ENCODE data around the gene FAF1. TPM values are rescaled to one million over a fixed set of nuclear protein-coding genes. Genes with fewer than 3 reads are reported as not detected.
"Not testable (repeated sequence)": the region's sequence is repeated elsewhere in the genome, so short reads cannot be mapped to it uniquely, and the experiment has no call there.

FAF1 gene
- total RNA-seq, 2 donors from 2014 or later: 45.8 to 50.1 TPM

GRCh38 chr1:50832167-50832566, 127.9 kb downstream of the FAF1 start:
- peaks cover 4% of the 10 kb centered on the region for H3K4me1 Mint-ChIP-seq
- no peak overlapping the region for H3K27ac Mint-ChIP-seq
- ATAC-seq (no peak), DNase-seq (no peak)
- H3K4me3 Mint-ChIP-seq: no peak overlapping the region
- no peaks in the 10 kb centered on the region for H3K27me3 Mint-ChIP-seq
- no peaks in the 10 kb centered on the region for H3K36me3 Mint-ChIP-seq (ENCODE audit: low read depth)
- no peaks in the 10 kb centered on the region for H3K9me3 ChIP-seq (ENCODE audit: control insufficient read depth, low read length, poor library complexity, severe bottlenecking)

GRCh38 chr1:50831300-50832061, 128.6 kb downstream of the FAF1 start:
- no peaks in the 10 kb centered on the region for H3K27me3 Mint-ChIP-seq
- no peaks in the 10 kb centered on the region for H3K36me3 Mint-ChIP-seq (ENCODE audit: low read depth)
- DNase-seq (no peak), ATAC-seq (no peak)
- H3K9me3 ChIP-seq (ENCODE audit: control insufficient read depth, low read length, poor library complexity, severe bottlenecking): no peaks in the 10 kb centered on the region
- H3K27ac Mint-ChIP-seq: no peak overlapping the region
- H3K4me3 Mint-ChIP-seq: no peak overlapping the region
- H3K4me1 Mint-ChIP-seq: peaks cover 4% of the 10 kb centered on the region

- no peaks in the 10 kb centered on the region for H3K9me3 ChIP-seq (ENCODE audit: control insufficient read depth, low read length, poor library complexity, severe bottlenecking)
- DNase-seq (no peak), ATAC-seq (no peak)
- Mint-ChIP-seq H3K4me3 (no peak overlapping the region), H3K4me1 (peaks cover 4% of the 10 kb centered on the region), H3K27ac (no peak overlapping the region), H3K27me3 (no peaks in the 10 kb centered on the region), H3K36me3 (ENCODE audit: low read depth) (no peaks in the 10 kb centered on the region)
Observed at GRCh38 chr1:50830621-50831020, 129.4 kb downstream of the FAF1 start.

- H3K27me3 Mint-ChIP-seq: no peaks in the 10 kb centered on the region
- H3K36me3 Mint-ChIP-seq (ENCODE audit: low read depth): no peaks in the 10 kb centered on the region
- H3K9me3 ChIP-seq (ENCODE audit: control insufficient read depth, low read length, poor library complexity, severe bottlenecking): no peaks in the 10 kb centered on the region
- ATAC-seq (no peak), DNase-seq (no peak)
- H3K27ac Mint-ChIP-seq: no peak overlapping the region
- H3K4me1 Mint-ChIP-seq: peaks cover 4% of the 10 kb centered on the region
- no peak overlapping the region for H3K4me3 Mint-ChIP-seq
Observed at GRCh38 chr1:50829014-50829958, 130.8 kb downstream of the FAF1 start.

- no peak overlapping the region for H3K27ac Mint-ChIP-seq
- DNase-seq (no peak), ATAC-seq (no peak)
- H3K4me1 Mint-ChIP-seq: peaks cover 4% of the 10 kb centered on the region
- no peaks in the 10 kb centered on the region for H3K9me3 ChIP-seq (ENCODE audit: control insufficient read depth, low read length, poor library complexity, severe bottlenecking)
- no peak overlapping the region for H3K4me3 Mint-ChIP-seq
- H3K36me3 Mint-ChIP-seq (ENCODE audit: low read depth): no peaks in the 10 kb centered on the region
- H3K27me3 Mint-ChIP-seq: no peaks in the 10 kb centered on the region
Observed at GRCh38 chr1:50827546-50827945, 132.5 kb downstream of the FAF1 start.

GRCh38 chr1:50826792-50827191, 133.3 kb downstream of the FAF1 start:
- not testable (repeated sequence) for H3K4me3 Mint-ChIP-seq; H3K27ac Mint-ChIP-seq; H3K27me3 Mint-ChIP-seq; H3K4me1 Mint-ChIP-seq; H3K9me3 ChIP-seq (ENCODE audit: control insufficient read depth, low read length, poor library complexity, severe bottlenecking); H3K36me3 Mint-ChIP-seq (ENCODE audit: low read depth); DNase-seq; ATAC-seq

GRCh38 chr1:50822035-50822776, 137.9 kb downstream of the FAF1 start:
- DNase-seq (no peak), ATAC-seq (no peak)
- no peak overlapping the region for H3K4me3 Mint-ChIP-seq

GRCh38 chr1:50820545-50820944, 139.5 kb downstream of the FAF1 start:
- H3K9me3 ChIP-seq (ENCODE audit: control insufficient read depth, low read length, poor library complexity, severe bottlenecking): no peaks in the 10 kb centered on the region
- Mint-ChIP-seq H3K4me3 (no peak overlapping the region), H3K36me3 (ENCODE audit: low read depth) (no peaks in the 10 kb centered on the region), H3K4me1 (peaks cover 2% of the 10 kb centered on the region), H3K27me3 (no peaks in the 10 kb centered on the region), H3K27ac (no peak overlapping the region)
- DNase-seq: no peak
- ATAC-seq: no peak

More at GRCh38 chr1:50822035-50822776, 137.9 kb downstream of the FAF1 start:
- Mint-ChIP-seq H3K4me1 (peaks cover 2% of the 10 kb centered on the region), H3K27ac (no peak overlapping the region), H3K27me3 (no peaks in the 10 kb centered on the region), H3K36me3 (ENCODE audit: low read depth) (no peaks in the 10 kb centered on the region)
- H3K9me3 ChIP-seq (ENCODE audit: control insufficient read depth, low read length, poor library complexity, severe bottlenecking): no peaks in the 10 kb centered on the region

GRCh38 chr1:50812346-50812745, 147.7 kb downstream of the FAF1 start:
- no peak for DNase-seq
- H3K4me1 Mint-ChIP-seq: peaks cover 5% of the 10 kb centered on the region
- no peak for ATAC-seq
- no peak overlapping the region for H3K27ac Mint-ChIP-seq
- H3K27me3 Mint-ChIP-seq: no peaks in the 10 kb centered on the region
- no peaks in the 10 kb centered on the region for H3K9me3 ChIP-seq (ENCODE audit: control insufficient read depth, low read length, poor library complexity, severe bottlenecking)
- H3K4me3 Mint-ChIP-seq: no peak overlapping the region
- no peaks in the 10 kb centered on the region for H3K36me3 Mint-ChIP-seq (ENCODE audit: low read depth)

- H3K27ac Mint-ChIP-seq: no peak overlapping the region
- DNase-seq (no peak), ATAC-seq (no peak)
- H3K4me1 Mint-ChIP-seq: peaks cover 8% of the 10 kb centered on the region
- no peaks in the 10 kb centered on the region for H3K36me3 Mint-ChIP-seq (ENCODE audit: low read depth)
- no peak overlapping the region for H3K4me3 Mint-ChIP-seq
- H3K9me3 ChIP-seq (ENCODE audit: control insufficient read depth, low read length, poor library complexity, severe bottlenecking): no peaks in the 10 kb centered on the region
- no peaks in the 10 kb centered on the region for H3K27me3 Mint-ChIP-seq
Observed at GRCh38 chr1:50808296-50808695, 151.8 kb downstream of the FAF1 start.

- no peak overlapping the region for H3K4me3 Mint-ChIP-seq
- ATAC-seq: no peak
Observed at GRCh38 chr1:50796272-50796671, 163.8 kb downstream of the FAF1 start.

GRCh38 chr1:50793521-50793920, 166.5 kb downstream of the FAF1 start:
- H3K27me3 Mint-ChIP-seq: no peaks in the 10 kb centered on the region
- ATAC-seq (no peak), DNase-seq (no peak)
- H3K9me3 ChIP-seq (ENCODE audit: control insufficient read depth, low read length, poor library complexity, severe bottlenecking): no peaks in the 10 kb centered on the region
- H3K4me3 Mint-ChIP-seq: no peak overlapping the region
- H3K4me1 Mint-ChIP-seq: peaks cover 6% of the 10 kb centered on the region
- H3K36me3 Mint-ChIP-seq (ENCODE audit: low read depth): peaks cover 2% of the 10 kb centered on the region
- no peak overlapping the region for H3K27ac Mint-ChIP-seq

More at GRCh38 chr1:50796272-50796671, 163.8 kb downstream of the FAF1 start:
- no peak overlapping the region for H3K27ac Mint-ChIP-seq
- H3K9me3 ChIP-seq (ENCODE audit: control insufficient read depth, low read length, poor library complexity, severe bottlenecking): no peaks in the 10 kb centered on the region
- DNase-seq: no peak
- H3K36me3 Mint-ChIP-seq (ENCODE audit: low read depth): peaks cover 2% of the 10 kb centered on the region
- no peaks in the 10 kb centered on the region for H3K27me3 Mint-ChIP-seq
- peaks cover 9% of the 10 kb centered on the region for H3K4me1 Mint-ChIP-seq

GRCh38 chr1:50787266-50787665, 172.8 kb downstream of the FAF1 start:
- no peaks in the 10 kb centered on the region for H3K9me3 ChIP-seq (ENCODE audit: control insufficient read depth, low read length, poor library complexity, severe bottlenecking)
- no peak for DNase-seq
- H3K4me3 Mint-ChIP-seq: no peak overlapping the region
- ATAC-seq: no peak
- H3K27me3 Mint-ChIP-seq: no peaks in the 10 kb centered on the region
- H3K27ac Mint-ChIP-seq: no peak overlapping the region
- no peaks in the 10 kb centered on the region for H3K36me3 Mint-ChIP-seq (ENCODE audit: low read depth)
- peaks cover 13% of the 10 kb centered on the region for H3K4me1 Mint-ChIP-seq

All from T-helper 17 cell (primary cell).